Coronary artery (tissue), 2 donors: Measurements from ENCODE around the gene MAD1L1.

ENCODE experiments used
- DNase-seq: peaks from one replicate; pipeline ENCODE4 v3.0.0-alpha.2; 2017; ENCODE audit warnings: low spot score
- H3K27ac ChIP-seq, 2 donors: fragments of 200-600 bp; sonication (generic); one replicate each; pipeline ENCODE4 v1.5.1; 2016 to 2019
- H3K4me3 ChIP-seq: fragments of 200-600 bp; sonication (generic); 2 replicates; pipeline ENCODE4 v1.5.1; 2016; ENCODE audit warnings: mild to moderate bottlenecking, moderate library complexity
- CTCF ChIP-seq: fragments of 200-600 bp; sonication (generic); IDR thresholded peaks from one replicate; pipeline ENCODE4 v1.5.1; 2019; ENCODE audit warnings: antibody characterized with exemption

MAD1L1 gene

GRCh38 chr7:2103071-2103898 is 129.5 kb downstream of the MAD1L1 start:
- Histone ChIP-seq H3K4me3 (no peak overlapping the region), H3K27ac (peak overlapping the region in 1 of 2 donors; percentile 7)
- no peak for DNase-seq
- no peak for TF ChIP-seq CTCF

GRCh38 chr7:2102375-2102723 is 130.4 kb downstream of the MAD1L1 start:
- Histone ChIP-seq H3K27ac (no peak overlapping the region), H3K4me3 (no peak overlapping the region)
- DNase-seq, result no peak
- no peak for TF ChIP-seq CTCF

- no peak overlapping the region for H3K27ac ChIP-seq
- H3K4me3 ChIP-seq, result no peak overlapping the region
- no peak for TF ChIP-seq CTCF
- no peak for DNase-seq
Observed at GRCh38 chr7:2101630-2102374, 130.9 kb downstream of the MAD1L1 start.

GRCh38 chr7:2100278-2101208 is 132.2 kb downstream of the MAD1L1 start:
- Histone ChIP-seq H3K27ac (no peak overlapping the region), H3K4me3 (no peak overlapping the region)
- DNase-seq, result no peak
- TF ChIP-seq CTCF, result no peak

- H3K27ac ChIP-seq, result no peak overlapping the region
- H3K4me3 ChIP-seq, result no peak overlapping the region
- no peak for DNase-seq
- TF ChIP-seq CTCF, result no peak
Observed at GRCh38 chr7:2099048-2099957, 133.4 kb downstream of the MAD1L1 start.

- H3K4me3 ChIP-seq, result no peak overlapping the region
- DNase-seq, result no peak
- H3K27ac ChIP-seq, result no peak overlapping the region
- no peak for TF ChIP-seq CTCF
Observed at GRCh38 chr7:2098496-2098895, 134.2 kb downstream of the MAD1L1 start.
